Kidney glomerular epithelial cell (primary cell): ENCODE data around the gene DNAH9.

Source experiments
- DNase-seq: peaks from one replicate; lab custom pipeline; 2025; lab: John Stamatoyannopoulos, UW

The DNAH9 gene

GRCh38 chr17:11610999-11611566, 12.8 kb downstream of the DNAH9 start:
- DNase-seq, result no peak

GRCh38 chr17:11612956-11613355, 14.7 kb downstream of the DNAH9 start:
- DNase-seq, result no peak

DNA sequence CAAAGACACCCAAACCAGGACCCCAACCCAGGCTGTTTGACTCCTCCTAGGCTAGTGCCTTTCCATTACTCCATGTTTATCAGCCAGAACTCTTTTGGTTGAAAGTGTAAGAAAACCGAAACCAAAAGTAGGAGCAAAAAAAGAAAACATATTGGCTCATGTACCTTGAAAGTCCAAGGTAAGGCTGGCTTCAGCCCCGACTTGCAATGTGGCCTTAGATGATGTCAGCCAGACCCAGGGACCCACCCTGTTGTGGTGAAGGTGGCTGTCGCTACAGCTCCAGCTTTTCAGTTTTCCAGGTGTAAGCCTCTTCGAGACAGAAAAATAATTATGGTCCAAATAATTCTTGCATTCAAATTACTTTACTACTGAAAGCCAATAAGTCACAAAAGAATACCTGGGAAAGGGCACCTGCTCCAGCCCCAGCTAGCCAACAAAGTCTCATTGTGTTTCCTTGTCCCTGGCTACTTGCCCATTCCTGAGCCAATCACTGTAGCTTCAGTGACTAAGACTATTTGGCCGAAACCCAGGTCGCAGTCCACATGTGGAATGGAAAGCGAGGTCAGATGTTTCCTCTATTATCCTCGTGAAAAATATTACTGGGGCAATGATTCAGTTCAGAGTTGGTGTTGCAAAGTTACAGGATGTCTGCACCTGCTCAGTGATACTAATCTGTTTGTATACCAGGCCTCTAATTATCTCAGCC, 20.7 kb downstream of the DNAH9 start:
- DNase-seq, result peak; percentile 27

GRCh38 chr17:11622492-11622891, 24.2 kb downstream of the DNAH9 start:
- DNase-seq, result no peak

- DNase-seq, result no peak
Observed at GRCh38 chr17:11624976-11625375, 26.7 kb downstream of the DNAH9 start.

GRCh38 chr17:11625878-11626277, 27.6 kb downstream of the DNAH9 start:
- DNase-seq, result no peak

DNA sequence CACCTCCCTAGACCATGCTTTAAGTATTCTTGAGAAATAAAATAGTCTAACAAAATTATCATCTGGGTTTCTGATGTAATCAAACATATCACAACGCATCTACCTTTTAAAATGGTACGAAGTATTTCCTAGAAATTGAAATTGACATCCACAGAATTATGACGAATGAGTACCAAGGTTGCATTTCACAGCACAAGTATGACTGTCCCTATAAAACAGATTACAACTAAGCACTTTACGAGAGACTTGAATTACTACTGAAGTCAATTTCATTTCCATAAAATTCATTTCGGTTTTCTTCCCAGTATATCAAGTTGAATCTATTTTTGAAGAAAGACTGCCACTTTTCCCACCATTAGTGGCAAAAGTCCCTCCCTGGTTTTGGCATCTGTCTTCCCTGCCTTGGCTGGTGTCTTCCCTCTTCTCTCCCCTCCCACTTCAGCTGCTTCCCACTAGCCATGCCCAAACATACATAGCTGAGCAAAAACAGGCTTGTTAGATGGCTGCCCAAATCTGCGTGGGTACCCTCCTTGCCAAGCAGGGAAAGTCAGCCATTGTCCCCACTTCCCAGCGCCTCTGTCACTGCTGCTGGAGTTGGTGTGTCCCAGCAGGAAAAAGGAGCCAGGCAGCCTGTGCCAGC, 29.2 kb downstream of the DNAH9 start:
- DNase-seq, result no peak

- DNase-seq, result no peak
Observed at GRCh38 chr17:11628374-11628773, 30.1 kb downstream of the DNAH9 start.

DNA sequence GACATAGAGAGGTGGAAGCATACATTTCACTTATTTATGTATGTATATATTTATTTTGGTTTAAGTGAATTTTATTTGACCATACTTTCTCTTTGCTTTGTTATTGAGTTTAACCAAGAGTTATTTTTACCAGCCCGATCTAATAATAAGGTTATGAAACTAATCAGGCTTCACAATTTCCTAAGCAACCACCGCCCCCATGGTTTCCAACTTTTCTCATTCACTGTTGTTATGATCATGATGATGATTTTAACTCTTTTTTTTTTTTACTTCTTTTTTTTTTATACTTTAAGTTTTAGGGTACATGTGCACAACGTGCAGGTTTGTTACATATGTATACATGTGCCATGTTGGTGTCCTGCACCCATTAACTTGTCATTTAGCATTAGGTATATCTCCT, 30.6 kb downstream of the DNAH9 start:
- no peak for DNase-seq

GRCh38 chr17:11636771-11637170, 38.5 kb downstream of the DNAH9 start:
- DNase-seq, result no peak

DNA sequence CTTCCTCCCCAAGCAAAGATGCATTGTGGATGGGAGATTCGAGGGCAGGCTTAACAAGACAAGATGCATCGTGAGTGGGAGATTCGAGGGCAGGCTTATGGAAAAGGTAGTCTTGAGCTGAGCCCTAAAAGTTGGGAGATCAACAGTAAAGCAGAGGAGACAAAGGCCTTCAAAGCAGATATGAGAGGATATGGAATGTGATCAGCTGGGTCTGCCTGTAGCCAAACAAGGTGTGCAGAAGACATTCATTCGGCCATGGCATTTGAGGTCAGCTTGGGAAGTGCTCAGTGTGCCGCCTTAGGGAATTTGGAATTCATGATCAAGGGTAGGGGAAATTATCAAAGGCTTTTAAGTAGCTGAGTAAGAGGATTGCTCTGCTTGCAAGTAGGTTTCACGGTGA, 39.5 kb downstream of the DNAH9 start:
- DNase-seq, result no peak

- DNase-seq, result no peak
Observed at GRCh38 chr17:11638700-11639265, 40.5 kb downstream of the DNAH9 start.

GRCh38 chr17:11639736-11640462, 41.6 kb downstream of the DNAH9 start:
- no peak for DNase-seq

DNA sequence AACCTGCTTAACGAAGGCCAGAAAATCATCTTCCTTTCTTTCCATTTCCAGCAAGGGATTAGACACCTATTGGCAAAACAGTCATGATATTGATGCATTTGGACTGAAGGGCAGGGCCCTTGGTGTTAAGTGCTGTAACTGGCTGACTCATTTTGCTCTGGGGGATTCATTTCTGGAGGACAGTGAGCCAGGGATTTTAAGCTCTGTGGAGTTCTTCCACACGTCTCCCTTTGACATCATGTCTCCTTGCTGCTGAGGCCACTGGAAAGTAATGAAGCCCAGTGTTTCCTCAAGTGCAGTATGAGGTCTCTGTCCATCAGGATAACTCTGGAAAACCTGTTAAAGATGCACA, 42.2 kb downstream of the DNAH9 start:
- DNase-seq, result no peak

DNA sequence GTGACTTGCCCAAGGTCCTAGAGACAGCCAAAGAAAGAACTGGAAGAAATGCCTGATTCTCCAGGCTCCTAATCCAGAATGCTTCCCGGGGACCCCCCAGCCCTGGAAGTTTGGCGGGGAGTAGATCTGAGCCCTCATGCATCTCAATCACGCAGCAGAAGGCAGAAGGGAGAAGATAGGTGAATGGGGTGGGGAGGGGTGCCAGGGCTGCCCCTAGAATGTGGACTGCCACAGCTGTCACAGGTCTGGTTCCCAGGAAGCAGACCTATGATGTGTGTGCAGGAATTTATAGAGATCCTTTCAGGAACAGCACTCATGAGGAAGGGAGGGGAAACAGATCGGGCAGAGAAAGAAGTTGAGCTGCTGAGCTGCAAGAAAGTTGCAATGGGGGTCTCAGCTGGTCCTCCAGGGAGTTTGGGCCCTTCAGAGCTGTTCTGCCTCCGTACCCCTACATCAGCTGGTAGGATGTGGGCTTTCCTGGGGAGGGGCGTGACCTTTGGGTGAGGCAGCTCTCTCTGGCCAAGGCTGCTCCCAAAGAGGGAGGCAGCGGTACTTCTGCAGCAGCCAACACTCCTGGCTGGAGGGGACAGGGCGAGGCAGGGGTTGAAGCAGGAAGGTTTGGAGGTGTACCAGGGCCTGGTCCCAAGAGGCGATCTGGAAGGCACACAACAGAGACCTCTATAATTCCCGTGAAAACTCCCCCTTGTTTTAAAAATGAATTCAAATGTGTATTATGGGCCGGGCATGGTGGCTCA, 43.4 kb downstream of the DNAH9 start:
- no peak for DNase-seq

DNA sequence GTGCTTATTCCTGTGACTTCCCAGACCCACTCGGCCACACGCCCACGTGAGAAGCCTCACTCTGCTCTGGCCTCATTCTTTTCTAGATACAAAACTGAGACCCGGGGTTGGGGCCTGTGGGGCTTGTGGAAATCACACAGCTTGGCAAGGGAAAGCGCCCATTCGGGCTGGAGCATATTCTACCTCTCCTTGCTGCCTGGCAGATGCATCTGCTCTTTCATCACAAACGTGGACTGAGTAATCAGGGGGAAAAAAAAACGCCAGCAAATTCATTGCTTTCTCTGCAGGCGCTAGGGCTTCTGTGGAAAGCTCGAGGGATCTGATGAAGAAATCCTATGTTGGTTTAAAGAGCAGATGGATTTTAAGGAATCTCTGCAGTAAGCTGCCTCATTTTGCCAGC, 44.4 kb downstream of the DNAH9 start:
- DNase-seq, result no peak

GRCh38 chr17:11643851-11644250, 45.6 kb downstream of the DNAH9 start:
- no peak for DNase-seq

DNA sequence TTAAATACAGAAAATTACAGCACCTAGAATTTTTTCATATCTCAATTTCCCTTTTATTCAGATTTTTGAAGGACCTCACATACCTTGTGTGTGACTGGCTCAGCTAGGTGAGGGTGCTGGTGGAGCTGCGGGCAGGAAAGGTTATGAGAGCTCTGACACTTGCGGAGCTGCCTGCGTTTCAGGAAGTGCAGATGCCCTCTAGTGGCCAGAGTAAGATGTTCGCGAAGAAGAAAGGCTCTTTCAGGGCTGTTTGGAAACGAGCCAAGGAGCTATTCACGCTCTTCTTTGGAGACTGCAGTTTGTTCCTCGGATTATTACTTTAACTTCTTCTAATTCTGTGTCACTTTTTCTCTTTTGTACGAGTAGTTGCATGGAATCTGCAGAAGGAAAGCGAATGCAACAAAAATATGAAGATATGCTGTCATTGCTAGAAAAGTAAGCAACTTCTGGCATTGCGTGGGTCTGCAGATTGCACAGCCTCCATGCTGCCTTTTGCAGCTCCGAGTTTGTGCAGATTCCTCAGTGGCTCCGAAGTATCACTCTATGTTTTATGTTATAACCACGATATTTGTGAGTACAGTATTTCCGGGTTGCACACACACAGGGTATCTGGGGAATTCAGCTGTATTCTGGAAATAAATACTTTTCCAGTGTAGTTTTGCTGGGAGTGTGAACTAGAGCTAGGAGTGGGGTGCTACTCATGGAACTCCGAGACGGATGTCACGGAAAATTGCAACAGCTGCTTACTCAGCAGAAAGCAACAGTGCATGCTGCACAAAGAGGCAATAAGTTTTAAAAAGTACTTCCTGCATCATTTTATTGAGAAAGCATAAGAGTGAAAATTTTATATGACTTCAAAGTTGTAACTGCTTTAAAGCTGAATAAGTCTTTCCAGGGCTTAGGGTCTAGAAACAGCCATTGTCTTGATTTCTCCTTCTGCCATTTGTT, 46.3 kb downstream of the DNAH9 start:
- peak; percentile 84 for DNase-seq

GRCh38 chr17:11645426-11645825, 47.2 kb downstream of the DNAH9 start:
- no peak for DNase-seq

DNA sequence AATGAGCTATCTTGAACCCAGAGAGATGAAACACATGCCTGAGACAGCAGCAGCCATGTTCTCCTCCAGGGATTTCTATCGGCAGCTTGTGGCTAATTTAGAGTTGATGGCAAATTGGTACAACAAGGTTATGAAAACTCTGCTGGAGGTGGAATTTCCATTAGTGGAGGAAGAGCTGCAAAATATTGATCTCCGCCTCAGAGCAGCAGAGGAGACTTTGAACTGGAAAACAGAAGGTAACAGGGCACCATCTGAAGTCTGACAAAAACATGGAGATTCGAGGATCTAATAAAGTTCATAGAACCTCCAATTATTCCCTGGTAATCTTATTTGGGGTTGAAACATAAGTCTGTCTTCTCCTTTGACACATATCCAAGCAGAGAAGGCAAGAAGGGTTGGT, 52.8 kb downstream of the DNAH9 start:
- DNase-seq, result no peak

GRCh38 chr17:11668618-11669017, 70.3 kb downstream of the DNAH9 start:
- no peak for DNase-seq
